HG03442 (cell line): ENCODE results near the gene TDRD6.
"Not testable (repeated sequence)": the region's sequence is repeated elsewhere in the genome, so short reads cannot be mapped to it uniquely, and the experiment has no call there.

Source experiments
- ATAC-seq: cut with Tn5 transposase; IDR thresholded peaks from one replicate; pipeline ENCODE4 v1.9.1; 2021; ENCODE audit warnings: mild to moderate bottlenecking, moderate library complexity; ENCODE audit not compliant: unreplicated experiment

TDRD6 gene

GRCh38 chr6:46687619-46688097 lies at the start of gene TDRD6:
TSS of gene TDRD6 (plus strand) at chr6:46687885. CDS start at chr6:46688129, 244 bp downstream.
- no peak for ATAC-seq

GRCh38 chr6:46637933-46638332 lies 49.8 kb upstream of the TDRD6 start:
- no peak for ATAC-seq

GRCh38 chr6:46638650-46639049 lies 49.0 kb upstream of the TDRD6 start:
- ATAC-seq, result no peak

- ATAC-seq, result no peak
These were observed 44.5 kb upstream of the TDRD6 start for GRCh38 chr6:46642928-46643751.

GRCh38 chr6:46645265-46645664 lies 42.4 kb upstream of the TDRD6 start:
- no peak for ATAC-seq

GRCh38 chr6:46648108-46648507 lies 39.6 kb upstream of the TDRD6 start:
- ATAC-seq, result not testable (repeated sequence)

- no peak for ATAC-seq
These were observed 38.7 kb upstream of the TDRD6 start for GRCh38 chr6:46648869-46649492.

GRCh38 chr6:46651006-46651405 lies 36.7 kb upstream of the TDRD6 start:
- no peak for ATAC-seq

- no peak for ATAC-seq
These were observed 35.9 kb upstream of the TDRD6 start for GRCh38 chr6:46651816-46652215.

GRCh38 chr6:46652232-46652602 lies 35.5 kb upstream of the TDRD6 start:
- no peak for ATAC-seq

- peak; percentile 100 for ATAC-seq
These were observed 34.9 kb upstream of the TDRD6 start, which contains the start of the genes CYP39A1 and SLC25A27 for GRCh38 chr6:46652603-46653438. TSS of gene CYP39A1 (minus strand) at chr6:46652818. CDS start at chr6:46652582, 236 bp downstream. TSS of gene SLC25A27 (plus strand) at chr6:46652975. CDS start at chr6:46653193, 218 bp downstream.

GRCh38 chr6:46653439-46654195 lies 34.1 kb upstream of the TDRD6 start:
- no peak for ATAC-seq

- no peak for ATAC-seq
These were observed 31.9 kb upstream of the TDRD6 start for GRCh38 chr6:46655803-46656202.

- ATAC-seq, result no peak
These were observed 30.0 kb upstream of the TDRD6 start for GRCh38 chr6:46657642-46658041.

GRCh38 chr6:46661483-46661882 lies 26.2 kb upstream of the TDRD6 start:
- ATAC-seq, result no peak

GRCh38 chr6:46667377-46667776 lies 20.3 kb upstream of the TDRD6 start:
- ATAC-seq, result no peak

- ATAC-seq, result no peak
These were observed 13.3 kb upstream of the TDRD6 start for GRCh38 chr6:46674410-46674809.

- no peak for ATAC-seq
These were observed 10.9 kb upstream of the TDRD6 start for GRCh38 chr6:46676604-46677313.

- ATAC-seq, result no peak
These were observed 10.4 kb upstream of the TDRD6 start for GRCh38 chr6:46677314-46677654.

GRCh38 chr6:46684771-46685170 lies 2.9 kb upstream of the TDRD6 start:
- ATAC-seq, result no peak
